ENCODE results near the gene DZIP1.

DZIP1 gene

GRCh38 chr13:95642028-95642621 lies 2.4 kb downstream of the DZIP1 start:
- DNase-seq: peak; percentile 36

- DNase-seq: no peak
These were observed 3.0 kb downstream of the DZIP1 start for GRCh38 chr13:95641291-95642027.

GRCh38 chr13:95636853-95637252 lies 7.7 kb downstream of the DZIP1 start:
- DNase-seq: no peak

- DNase-seq: no peak
These were observed 13.9 kb downstream of the DZIP1 start for GRCh38 chr13:95630593-95630992.

- DNase-seq: no peak
These were observed 15.4 kb downstream of the DZIP1 start for GRCh38 chr13:95629071-95629470.

- DNase-seq: no peak
These were observed 16.0 kb downstream of the DZIP1 start for GRCh38 chr13:95628488-95628887.

- DNase-seq: no peak
These were observed 16.9 kb downstream of the DZIP1 start for GRCh38 chr13:95627590-95627989.

GRCh38 chr13:95626768-95627167 lies 17.7 kb downstream of the DZIP1 start:
- DNase-seq: no peak

- DNase-seq: peak; percentile 82
These were observed 20.5 kb downstream of the DZIP1 start for GRCh38 chr13:95624020-95624419.

- DNase-seq: no peak
These were observed 21.4 kb downstream of the DZIP1 start for GRCh38 chr13:95623141-95623540.

- DNase-seq: no peak
These were observed 23.5 kb downstream of the DZIP1 start for GRCh38 chr13:95620825-95621498.

GRCh38 chr13:95620030-95620824 lies 24.3 kb downstream of the DZIP1 start:
- DNase-seq: no peak

GRCh38 chr13:95615539-95615938 lies 29.0 kb downstream of the DZIP1 start:
- DNase-seq: no peak

- DNase-seq: no peak
These were observed 29.8 kb downstream of the DZIP1 start for GRCh38 chr13:95614641-95615245.

- DNase-seq: no peak
These were observed 35.7 kb downstream of the DZIP1 start for GRCh38 chr13:95608640-95609323.

- DNase-seq: peak; percentile 10
These were observed 37.1 kb downstream of the DZIP1 start for GRCh38 chr13:95607366-95607765.

GRCh38 chr13:95605448-95606125 lies 38.9 kb downstream of the DZIP1 start:
- no peak for DNase-seq

GRCh38 chr13:95604556-95604915 lies 40.0 kb downstream of the DZIP1 start:
- no peak for DNase-seq

- DNase-seq: no peak
These were observed 40.5 kb downstream of the DZIP1 start for GRCh38 chr13:95603887-95604555.

GRCh38 chr13:95601906-95602305 lies 42.6 kb downstream of the DZIP1 start:
- DNase-seq: no peak

GRCh38 chr13:95601216-95601615 lies 43.3 kb downstream of the DZIP1 start:
- no peak for DNase-seq
